B cell (primary cell): ENCODE measurements around the gene ADAM12. TPM values are rescaled to one million over a fixed set of nuclear protein-coding genes. Genes with fewer than 3 reads are reported as not detected.

ENCODE experiments used
- ATAC-seq: fragments of 200-7000 bp; cut with Tn5 transposase; one replicate; pipeline ENCODE4 v1.10.0; 2021; ENCODE audit warnings: low read depth, mild to moderate bottlenecking, moderate number of reproducible peaks, moderate library complexity
- CTCF ChIA-PET: fragments of 350-600 bp; sonication (Branson Sonifier 250); formaldehyde crosslinking; loops from one replicate; lab custom pipeline; 2021; ENCODE audit warnings: antibody characterized with exemption, inconsistent platforms; lab: Charles Lee
- POLR2A ChIA-PET: fragments of 350-600 bp; sonication (Branson Sonifier 250); formaldehyde crosslinking; loops from one replicate; lab custom pipeline; 2021; ENCODE audit warnings: antibody characterized with exemption; lab: Charles Lee
- DNase-seq: peaks from one replicate; pipeline ENCODE4 v3.0.0; 2013
- H2AFZ ChIP-seq: 2 replicates; pipeline ENCODE4 v1.6.1; 2012; ENCODE audit warnings: mild to moderate bottlenecking, low read depth, low read length; ENCODE audit not compliant: insufficient read depth, poor library complexity, severe bottlenecking
- H3K27ac ChIP-seq, 2 donors: 1 replicate in 1 of 2; 2 replicates in 1 of 2; pipeline ENCODE4 v1.5.1; 2012 to 2013; ENCODE audit warnings: low read length in 2 of 2, mild to moderate bottlenecking in 2 of 2, moderate library complexity in 1 of 2
- H3K27me3 ChIP-seq, 4 experiments: fragments of 200-600 bp in 1 of 4; sonication (generic) in 1 of 4; replicated peaks in 1 of 4; 1 replicate in 2 of 4; 2 replicates in 2 of 4; pipeline versions ENCODE4 v1.6.1 to v1.7.0; 2013 to 2016; ENCODE audit warnings: low read length in 3 of 4, mild to moderate bottlenecking in 2 of 4, mixed read lengths in 1 of 4, moderate library complexity in 1 of 4; ENCODE audit not compliant: insufficient read depth in 4 of 4, control insufficient read depth in 3 of 4; ENCODE audit errors: control extremely low read depth in 1 of 4
- H3K36me3 ChIP-seq, 2 experiments: replicated peaks in 1 of 2; 1 replicate in 1 of 2; 2 replicates in 1 of 2; pipeline versions ENCODE4 v1.6.1 to v1.7.1; 2013; ENCODE audit warnings: low read length in 1 of 2; ENCODE audit not compliant: insufficient read depth in 2 of 2, control insufficient read depth in 1 of 2; ENCODE audit errors: control extremely low read depth in 1 of 2, extremely low read depth in 1 of 2
- H3K4me1 ChIP-seq, 2 donors: fragments of 200-600 bp in 1 of 2; sonication (generic) in 1 of 2; 1 replicate in 1 of 2; 2 replicates in 1 of 2; pipeline versions ENCODE4 v1.5.1 to v1.6.1; 2013 to 2017; ENCODE audit warnings: low read length in 2 of 2; ENCODE audit not compliant: control insufficient read depth in 2 of 2, insufficient read depth in 2 of 2
- H3K4me2 ChIP-seq: replicated peaks from 2 replicates; pipeline ENCODE3; 2012; ENCODE audit warnings: mild to moderate bottlenecking, low read depth, low read length; ENCODE audit not compliant: poor library complexity, severe bottlenecking
- H3K4me3 ChIP-seq, 5 experiments: fragments of 200-600 bp in 1 of 5; sonication (generic) in 1 of 5; 1 replicate in 3 of 5; 2 replicates in 2 of 5; pipeline versions ENCODE4 v1.5.1 to v1.7.0; 2011 to 2016; ENCODE audit warnings: low read length in 4 of 5, mild to moderate bottlenecking in 4 of 5, low read depth in 2 of 5, control low read depth in 1 of 5, moderate library complexity in 1 of 5; ENCODE audit not compliant: insufficient read depth in 1 of 5; ENCODE audit errors: control extremely low read depth in 1 of 5, extremely low read depth in 1 of 5
- H3K79me2 ChIP-seq: fragments of 200-600 bp; sonication (generic); one replicate; pipeline ENCODE4 v1.6.0; 2016; ENCODE audit warnings: low read length; ENCODE audit not compliant: control insufficient read depth, insufficient read depth
- H3K9ac ChIP-seq: fragments of 200-600 bp; sonication (generic); 2 replicates; pipeline ENCODE4 v1.6.1; 2017; ENCODE audit warnings: mild to moderate bottlenecking, low read length, moderate library complexity
- H3K9me3 ChIP-seq, 3 donors: one replicate each; pipeline versions ENCODE4 v1.6.1 to v1.7.1; 2013; ENCODE audit warnings: low read length in 2 of 3; ENCODE audit not compliant: control insufficient read depth in 2 of 3, insufficient read depth in 1 of 3; ENCODE audit errors: control extremely low read depth in 1 of 3
- H4K20me1 ChIP-seq: 2 replicates; pipeline ENCODE4 v1.6.0; 2012; ENCODE audit warnings: mild to moderate bottlenecking, low read length; ENCODE audit not compliant: insufficient read depth, control insufficient read depth, poor library complexity, severe bottlenecking
- H3K27ac Mint-ChIP-seq: one replicate; pipeline ENCODE4 v1.8.0; 2021; ENCODE audit warnings: mixed read lengths
- H3K27me3 Mint-ChIP-seq: one replicate; pipeline ENCODE4 v1.8.0; 2021; ENCODE audit warnings: mixed read lengths
- H3K4me1 Mint-ChIP-seq: one replicate; pipeline ENCODE4 v1.8.0; 2021; ENCODE audit warnings: mixed read lengths
- H3K4me3 Mint-ChIP-seq: one replicate; pipeline ENCODE4 v1.8.0; 2021; ENCODE audit warnings: mixed read lengths
- H3K9me3 Mint-ChIP-seq: one replicate; pipeline ENCODE4 v1.8.0; 2022; ENCODE audit warnings: mixed read lengths; ENCODE audit not compliant: insufficient read depth
- CTCF ChIP-seq: fragments of 200-600 bp; IDR thresholded peaks from one replicate; pipeline ENCODE4 v1.8.0; 2022; ENCODE audit warnings: antibody characterized with exemption, mild to moderate bottlenecking
- EZH2 ChIP-seq: IDR thresholded peaks from 2 replicates; pipeline ENCODE4 v1.6.1; 2012; ENCODE audit warnings: borderline replicate concordance, low read depth, mild to moderate bottlenecking, moderate library complexity, low read length; ENCODE audit not compliant: insufficient read depth, poor library complexity, severe bottlenecking
- WGBS: methylation state at CpG from one replicate; pipeline ENCODE4 v1.1.5; 2013; ENCODE audit warnings: missing lambda C conversion rate; ENCODE audit not compliant: insufficient coverage; 5-methylcytosine and 5-hydroxymethylcytosine counted together
- intact Hi-C: fragments of 100-400 bp; cut with micrococcal nuclease; formaldehyde crosslinking; loops from one replicate; pipeline ENCODE4 v1.10.0; 2022
- polyA plus RNA-seq: library from polyadenylated mRNA; depleted of rRNA; stranded (reverse); fragments of >200 nt; gene quantifications from 2 replicates; pipeline ENCODE4 v1.2.3, GENCODE V29; 2012
- total RNA-seq, 2 donors: library from RNA; stranded (reverse); fragments of 120-200 nt in 1 of 2; gene quantifications; 1 replicate in 1 of 2; 2 replicates in 1 of 2; pipeline versions ENCODE4 v1.2.3 to v1.2.4, GENCODE V29; 2013 to 2022

The ADAM12 gene
- total and polyA plus RNA-seq, 2 donors (not counting 1 experiment from before 2014, with no cell fraction given) = 0.01 to 0.22 TPM

DNA sequence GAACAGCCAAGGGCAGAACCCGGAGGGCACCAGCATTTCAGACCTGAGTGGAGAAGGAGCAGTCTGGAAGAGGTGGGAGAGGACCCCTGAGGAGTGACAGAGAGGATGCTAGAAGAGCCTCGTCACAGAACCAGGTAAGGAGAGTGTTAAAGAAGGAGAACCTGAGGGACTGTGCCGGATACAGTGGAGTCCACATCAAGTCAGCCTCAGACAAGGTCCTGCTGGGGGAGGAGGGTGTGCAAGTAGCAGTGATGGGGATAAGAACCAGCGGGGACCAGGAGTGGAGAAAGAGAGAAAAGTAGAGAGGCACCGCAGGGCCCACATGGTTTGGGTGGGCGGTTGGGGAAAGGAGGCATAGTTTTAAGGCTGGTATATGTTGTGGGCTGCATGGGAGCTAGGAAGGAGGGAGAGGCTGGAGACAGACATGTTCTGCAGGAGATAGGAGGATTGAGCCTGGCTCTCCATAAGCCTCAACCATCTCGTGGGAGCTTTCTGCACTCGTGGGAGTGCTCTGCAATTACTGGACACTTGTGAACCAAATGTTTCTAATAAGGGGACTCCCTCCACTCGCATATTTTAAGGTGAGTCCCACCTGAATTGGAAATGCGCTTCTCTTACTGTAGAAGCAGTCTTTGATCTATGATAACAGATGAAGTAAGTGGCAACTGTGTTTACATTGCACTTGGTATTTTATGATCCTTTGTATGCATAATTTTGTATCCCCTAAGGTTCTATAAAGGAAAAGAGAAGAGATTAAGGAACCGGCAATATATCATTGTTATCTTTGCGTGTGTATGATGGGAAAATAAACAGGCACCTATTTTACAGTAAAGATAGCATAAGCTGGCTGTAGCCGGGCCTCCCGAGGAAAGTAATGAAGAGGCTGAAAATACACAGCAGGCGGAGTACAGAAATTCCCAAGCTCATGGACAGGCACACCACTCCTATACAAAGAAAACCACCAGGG is 154.8 kb downstream of the ADAM12 start:
- no peak for DNase-seq
- no peaks in the 10 kb centered on the region for H4K20me1 ChIP-seq
- POLR2A ChIA-PET = no interaction called here
- Mint-ChIP-seq H3K27me3 (peaks cover 29% of the 10 kb centered on the region), H3K4me1 (no peaks in the 10 kb centered on the region), H3K4me3 (no peak overlapping the region), H3K27ac (no peak overlapping the region), H3K9me3 (no peaks in the 10 kb centered on the region)
- no peak overlapping the region for H3K27ac ChIP-seq
- H3K36me3 ChIP-seq = no peaks in the 10 kb centered on the region
- no peak for ATAC-seq
- H3K27me3 ChIP-seq = no peaks in the 10 kb centered on the region
- intact Hi-C loops = no loop called here
- CTCF ChIA-PET = no interaction called here
- no peak overlapping the region for H3K4me3 ChIP-seq
- no peak for TF ChIP-seq CTCF
- no peak for TF ChIP-seq EZH2
- H3K9me3 ChIP-seq = peaks cover 0 to 14% (median 7%) of the 10 kb centered on the region in 3 donors
- no peak overlapping the region for H3K9ac ChIP-seq
- WGBS = 89% methylated on average over 8 of the region's 15 CpGs
- H3K4me1 ChIP-seq = no peaks in the 10 kb centered on the region
- H3K79me2 ChIP-seq = no peaks in the 10 kb centered on the region
- H2AFZ ChIP-seq = no peak overlapping the region
- no peak overlapping the region for H3K4me2 ChIP-seq

GRCh38 chr10:126230587-126230986 is 157.7 kb downstream of the ADAM12 start:
- ChIA-PET CTCF (no interaction called here), POLR2A (no interaction called here)
- Histone ChIP-seq H2AFZ (no peak overlapping the region), H3K36me3 (no peaks in the 10 kb centered on the region), H3K4me3 (no peak overlapping the region), H3K9ac (no peak overlapping the region), H4K20me1 (no peaks in the 10 kb centered on the region), H3K27ac (no peak overlapping the region), H3K27me3 (no peaks in the 10 kb centered on the region), H3K4me1 (no peaks in the 10 kb centered on the region), H3K9me3 (peaks cover 0 to under 1% (median 0%) of the 10 kb centered on the region in 3 donors), H3K4me2 (no peak overlapping the region), H3K79me2 (no peaks in the 10 kb centered on the region)
- Mint-ChIP-seq H3K4me1 (no peaks in the 10 kb centered on the region), H3K9me3 (no peaks in the 10 kb centered on the region), H3K27me3 (peaks cover 29% of the 10 kb centered on the region), H3K4me3 (no peak overlapping the region), H3K27ac (no peak overlapping the region)
- intact Hi-C loops = no loop called here
- DNase-seq (no peak), ATAC-seq (no peak)
- WGBS = no CpG with 5 or more reads among the region's 2 CpGs
- TF ChIP-seq EZH2 = no peak
- TF ChIP-seq CTCF = no peak
